Adrenal gland (tissue), 12 donors: ENCODE results near the gene PDIA2. TPM values are rescaled to one million over a fixed set of nuclear protein-coding genes. Genes with fewer than 3 reads are reported as not detected.

Experiments used
- DNase-seq, 7 donors: peaks; one replicate each; pipeline ENCODE4 v3.0.0-alpha.2; 2019 to 2020
- H3K27ac ChIP-seq, 5 donors: fragments of 200-600 bp; sonication (generic) in 4 of 5; 1 replicate in 3 of 5; 2 replicates in 2 of 5; pipeline versions ENCODE4 v1.5.1 to v1.8.0; 2016 to 2020; ENCODE audit warnings: mild to moderate bottlenecking in 1 of 5
- H3K27me3 ChIP-seq: fragments of 200-600 bp; 2 replicates; pipeline ENCODE4 v1.8.0; 2021
- H3K36me3 ChIP-seq, 2 donors: fragments of 200-600 bp; replicated peaks in 1 of 2; 1 replicate in 1 of 2; 2 replicates in 1 of 2; pipeline versions ENCODE4 v1.5.1 to v1.8.0; 2018 to 2022
- H3K4me1 ChIP-seq, 2 donors: fragments of 200-600 bp; replicated peaks in 1 of 2; 1 replicate in 1 of 2; 2 replicates in 1 of 2; pipeline versions ENCODE4 v1.5.1 to v1.8.0; 2018 to 2021
- H3K4me3 ChIP-seq, 4 donors: fragments of 200-600 bp; sonication (generic) in 3 of 4; one replicate each; pipeline ENCODE4 v1.5.1; 2016 to 2018
- H3K9me3 ChIP-seq, 3 donors: fragments of 200-600 bp; sonication (generic) in 1 of 3; replicated peaks in 1 of 3; 1 replicate in 2 of 3; 2 replicates in 1 of 3; pipeline versions ENCODE4 v1.5.1 to v1.8.0; 2016 to 2021
- CTCF ChIP-seq, 6 experiments: fragments of 450-650 bp in 4 of 6; fragments of 200-600 bp in 2 of 6; sonication (generic) in 1 of 6; IDR thresholded peaks; 1 replicate in 5 of 6; 2 replicates in 1 of 6; pipeline versions ENCODE4 v1.5.1 to v1.8.0; 2016 to 2021; ENCODE audit warnings: antibody characterized with exemption in 6 of 6, mild to moderate bottlenecking in 2 of 6, moderate library complexity in 1 of 6
- POLR2A ChIP-seq, 2 donors: fragments of 450-650 bp; IDR thresholded peaks; one replicate each; pipeline ENCODE4 v1.6.1; 2017; ENCODE audit warnings: antibody characterized with exemption in 2 of 2, mild to moderate bottlenecking in 2 of 2, moderate library complexity in 1 of 2
- WGBS, 4 donors: extraction: QIAGEN DNeasy Blood & Tissue Kit in 2 of 4; methylation state at CpG; one replicate each; pipeline versions ENCODE4 v1.1.5 to v1.1.7; 2013 to 2017; 5-methylcytosine and 5-hydroxymethylcytosine counted together
- intact Hi-C, 2 donors: fragments of 100-400 bp; cut with DNase I; formaldehyde crosslinking; loops; one replicate each; pipeline versions ENCODE4 v1.14.1 to v1.15.0; 2022 to 2023
- polyA plus RNA-seq, 3 donors: library from polyadenylated mRNA; stranded (reverse); fragments of 200-250 nt in 2 of 3; fragments of 350-450 nt in 1 of 3; fragmentation: Illumina TruSeq in 1 of 3; extraction: RNeasy Lipid Tissue Mini Kit (QIAGEN cat#74804) in 1 of 3; gene quantifications; one replicate each; pipeline ENCODE4 v1.2.3, GENCODE V29; 2013 to 2014
- total RNA-seq, 9 donors: library from RNA; depleted of rRNA in 4 of 9; stranded (reverse); fragments of >200 nt in 4 of 9; fragments of 120-200 nt in 1 of 9; fragmentation: NEBNext Ultra II Directional in 1 of 9; extraction: Animal tissue kit (Norgen Biotek cat#: 25700) in 1 of 9; gene quantifications; one replicate each; pipeline versions ENCODE4 v1.1.0 to v1.2.4, GENCODE V29; 2013 to 2023
- donor health status: healthy with polysubstance abuse.
- donor health status: Bipolar disorder and iron deficiency.
- donor health status: DM: yes; HTN: yes; CAD: no.
- donor health status: DM: no; HTN: no; CAD: no.
- donor health status: DM: no; HTN: no; CAD: no.
- donor health status: DM: yes; HTN: yes; CAD: no.

Gene PDIA2
- total and polyA plus RNA-seq, 12 donors: 0.28 to 9.7 (median 0.86) TPM; not detected in 4

GRCh38 chr16:247027-247426 lies 35.9 kb upstream of the PDIA2 start:
- WGBS, 4 donors: 93 to 97% (median 96%) methylated on average over 12 of the region's 12 CpGs
- intact Hi-C loops: no loop called here
- H3K27me3 ChIP-seq: no peaks in the 10 kb centered on the region
- TF ChIP-seq CTCF (IDR thresholded peaks at IDR 0.05): no peak
- no peak for TF ChIP-seq POLR2A (IDR thresholded peaks at IDR 0.05)
- H3K4me3 ChIP-seq: no peak overlapping the region
- DNase-seq: no peak
- H3K4me1 ChIP-seq: no peaks in the 10 kb centered on the region
- no peak overlapping the region for H3K27ac ChIP-seq
- H3K9me3 ChIP-seq: no peaks in the 10 kb centered on the region
- H3K36me3 ChIP-seq: peaks cover 0 to 14% of the 10 kb centered on the region in 2 donors

- WGBS, 4 donors: 88 to 98% (median 93%) methylated on average over 4 to 12 of the region's 12 CpGs
- H3K36me3 ChIP-seq: peaks cover 0 to 21% of the 10 kb centered on the region in 2 donors
Measured at GRCh38 chr16:249431-249830, 33.5 kb upstream of the PDIA2 start.

GRCh38 chr16:252366-253337 lies 30.3 kb upstream of the PDIA2 start:
- Histone ChIP-seq H3K27ac (peak overlapping the region in 1 of 5 donors; percentile 63), H3K27me3 (no peaks in the 10 kb centered on the region), H3K4me3 (no peak overlapping the region), H3K9me3 (no peaks in the 10 kb centered on the region), H3K4me1 (no peaks in the 10 kb centered on the region), H3K36me3 (peaks cover 0 to 31% of the 10 kb centered on the region in 2 donors)
- intact Hi-C loops: no loop called here
- no peak for DNase-seq
- no peak for TF ChIP-seq POLR2A (IDR thresholded peaks at IDR 0.05)
- 66 to 74% (median 67%) methylated on average over 29 to 30 of the region's 30 CpGs for WGBS, 4 donors

More at GRCh38 chr16:249431-249830, 33.5 kb upstream of the PDIA2 start:
- no peak for DNase-seq
- Histone ChIP-seq H3K4me3 (no peak overlapping the region), H3K27ac (no peak overlapping the region), H3K4me1 (no peaks in the 10 kb centered on the region), H3K27me3 (no peaks in the 10 kb centered on the region), H3K9me3 (no peaks in the 10 kb centered on the region)
- no peak for TF ChIP-seq CTCF (IDR thresholded peaks at IDR 0.05)
- TF ChIP-seq POLR2A (IDR thresholded peaks at IDR 0.05): no peak
- intact Hi-C loops: no loop called here

- no peak for DNase-seq
- Histone ChIP-seq H3K27ac (no peak overlapping the region), H3K4me1 (no peaks in the 10 kb centered on the region), H3K27me3 (no peaks in the 10 kb centered on the region), H3K4me3 (no peak overlapping the region), H3K9me3 (no peaks in the 10 kb centered on the region), H3K36me3 (peaks cover 0 to 32% of the 10 kb centered on the region in 2 donors)
- intact Hi-C loops: no loop called here
- 83 to 92% (median 88%) methylated on average over 6 of the region's 6 CpGs for whole genome bisulfite sequencing, 4 donors
- TF ChIP-seq CTCF (IDR thresholded peaks at IDR 0.05) (no peak), POLR2A (IDR thresholded peaks at IDR 0.05) (no peak)
Measured at GRCh38 chr16:253833-254232, 29.1 kb upstream of the PDIA2 start.
